ENCODE measurements around the gene LAMTOR1. TPM values are rescaled to one million over a fixed set of nuclear protein-coding genes. Genes with fewer than 3 reads are reported as not detected.

Gene LAMTOR1
- polyA plus RNA-seq, 1 donor (not counting 4 experiments of a cell fraction or from before 2014, with no cell fraction given), result 88.5 TPM

DNA sequence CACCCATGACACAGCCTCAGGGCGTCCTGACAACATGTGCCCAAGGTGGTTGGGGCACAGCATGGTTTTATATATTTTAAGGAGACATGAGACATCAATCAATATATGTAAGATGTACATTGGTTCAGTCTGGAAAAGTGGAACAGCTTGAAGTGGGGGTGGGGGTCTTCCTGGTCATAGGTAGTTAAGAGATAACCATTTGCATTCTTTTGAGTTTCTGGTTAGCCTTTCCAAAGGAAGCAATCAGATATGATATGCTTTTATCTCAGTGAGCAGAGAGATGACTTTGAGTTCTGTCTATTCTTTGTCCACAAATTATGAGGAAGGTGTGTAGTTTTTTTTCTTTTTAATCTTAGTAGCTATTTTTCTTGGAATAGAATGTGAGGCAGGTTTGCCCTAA is 19.5 kb upstream of the LAMTOR1 start:
- H3K9me3 ChIP-seq (ENCODE audit: control insufficient read depth, low read depth, low read length), result no peaks in the 10 kb centered on the region
- H3K9me1 ChIP-seq (ENCODE audit: control insufficient read depth, extremely low read depth, insufficient read depth, low read length), result no peaks in the 10 kb centered on the region
- TF ChIP-seq EZH2 (IDR thresholded peaks at IDR 0.05; ENCODE audit: low read length) (no peak), CTCF (optimal IDR thresholded peaks at IDR 0.05 in 1 of 3, IDR thresholded peaks at IDR 0.05 in 1 of 3, conservative IDR thresholded peaks at IDR 0.05 in 1 of 3; ENCODE audit: extremely low read depth in 1 of 3, insufficient read depth in 2 of 3, low read length in 3 of 3) (no peak)
- dilution Hi-C loops (cut with MboI; ENCODE audit: extremely low pct_ligation_motif_present, low sequenced_read_pairs), result no loop called here
- no peak overlapping the region for H3K9ac ChIP-seq (ENCODE audit: control insufficient read depth, extremely low read depth, insufficient read depth, low read length)
- no peak overlapping the region for H3K27ac ChIP-seq (ENCODE audit: control insufficient read depth, insufficient read depth, low read length)
- H3K79me2 ChIP-seq (ENCODE audit: control insufficient read depth, insufficient read depth, low read length), result no peaks in the 10 kb centered on the region
- H3K36me3 ChIP-seq (ENCODE audit: control insufficient read depth in 2 of 2, extremely low read depth in 1 of 2, insufficient read depth in 2 of 2, low read length in 2 of 2), result peaks cover 2 to 16% of the 10 kb centered on the region in 2 experiments
- H4K20me1 ChIP-seq (ENCODE audit: control insufficient read depth, extremely low read depth, insufficient read depth, low read length), result no peaks in the 10 kb centered on the region
- no peak overlapping the region for H3K4me2 ChIP-seq (ENCODE audit: control insufficient read depth, extremely low read depth, insufficient read depth, low read depth, low read length)
- FAIRE-seq (no peak), DNase-seq (ENCODE audit: low read depth, low spot score) (no peak)
- no peaks in the 10 kb centered on the region for H3K27me3 ChIP-seq (ENCODE audit: control insufficient read depth, extremely low read depth, insufficient read depth, low read length)
- H3K4me3 ChIP-seq (ENCODE audit: control insufficient read depth in 2 of 3, extremely low read depth in 1 of 3, insufficient read depth in 2 of 3, low read depth in 1 of 3, low read length in 3 of 3), result no peak overlapping the region
- no peak overlapping the region for H2AFZ ChIP-seq (ENCODE audit: control insufficient read depth, low read length)
- H3K4me1 ChIP-seq (ENCODE audit: control insufficient read depth, extremely low read depth, insufficient read depth, low read length), result peaks cover 6% of the 10 kb centered on the region

DNA sequence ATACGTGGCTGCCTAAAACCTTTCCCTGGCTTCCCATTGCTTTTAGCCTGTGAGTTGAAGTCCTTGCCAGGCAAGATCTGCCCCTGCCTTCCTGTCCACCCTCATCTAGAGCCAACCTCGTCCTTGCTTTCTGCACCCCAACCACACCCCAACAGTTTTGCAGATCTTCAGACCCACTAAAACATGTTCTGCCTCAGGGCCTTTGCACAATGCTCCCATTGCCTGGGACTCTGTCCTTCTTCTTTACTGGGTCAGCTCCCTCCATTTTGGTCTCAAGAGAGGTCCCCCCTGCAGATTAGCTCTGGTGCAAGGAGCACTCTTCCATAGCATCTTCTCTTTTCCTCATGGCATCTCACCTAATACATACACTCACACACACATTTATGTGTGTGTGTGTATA is 17.8 kb upstream of the LAMTOR1 start:
- no peak overlapping the region for H2AFZ ChIP-seq (ENCODE audit: control insufficient read depth, low read length)
- no peaks in the 10 kb centered on the region for H3K9me1 ChIP-seq (ENCODE audit: control insufficient read depth, extremely low read depth, insufficient read depth, low read length)
- TF ChIP-seq CTCF (optimal IDR thresholded peaks at IDR 0.05 in 1 of 3, IDR thresholded peaks at IDR 0.05 in 1 of 3, conservative IDR thresholded peaks at IDR 0.05 in 1 of 3; ENCODE audit: extremely low read depth in 1 of 3, insufficient read depth in 2 of 3, low read length in 3 of 3) (no peak), EZH2 (IDR thresholded peaks at IDR 0.05; ENCODE audit: low read length) (no peak)
- FAIRE-seq, result no peak
- DNase-seq (ENCODE audit: low read depth, low spot score), result no peak
- peaks cover 14% of the 10 kb centered on the region for H3K4me1 ChIP-seq (ENCODE audit: control insufficient read depth, extremely low read depth, insufficient read depth, low read length)
- no peaks in the 10 kb centered on the region for H3K9me3 ChIP-seq (ENCODE audit: control insufficient read depth, low read depth, low read length)
- H3K4me2 ChIP-seq (ENCODE audit: control insufficient read depth, extremely low read depth, insufficient read depth, low read depth, low read length), result no peak overlapping the region
- no peak overlapping the region for H3K9ac ChIP-seq (ENCODE audit: control insufficient read depth, extremely low read depth, insufficient read depth, low read length)
- H3K36me3 ChIP-seq (ENCODE audit: control insufficient read depth in 2 of 2, extremely low read depth in 1 of 2, insufficient read depth in 2 of 2, low read length in 2 of 2), result peaks cover 4 to 16% of the 10 kb centered on the region in 2 experiments
- H3K79me2 ChIP-seq (ENCODE audit: control insufficient read depth, insufficient read depth, low read length), result peaks cover 2% of the 10 kb centered on the region
- H3K27me3 ChIP-seq (ENCODE audit: control insufficient read depth, extremely low read depth, insufficient read depth, low read length), result no peaks in the 10 kb centered on the region
- no peak overlapping the region for H3K27ac ChIP-seq (ENCODE audit: control insufficient read depth, insufficient read depth, low read length)
- dilution Hi-C loops (cut with MboI; ENCODE audit: extremely low pct_ligation_motif_present, low sequenced_read_pairs), result no loop called here
- H4K20me1 ChIP-seq (ENCODE audit: control insufficient read depth, extremely low read depth, insufficient read depth, low read length), result no peaks in the 10 kb centered on the region
- no peak overlapping the region for H3K4me3 ChIP-seq (ENCODE audit: control insufficient read depth in 2 of 3, extremely low read depth in 1 of 3, insufficient read depth in 2 of 3, low read depth in 1 of 3, low read length in 3 of 3)
